Left lung (tissue), 14 donors: ENCODE measurements around the gene WDR7. TPM values are rescaled to one million over a fixed set of nuclear protein-coding genes. Genes with fewer than 3 reads are reported as not detected.

Experiments
- ATAC-seq: fragments of 200-7000 bp; cut with Tn5 transposase; one replicate; pipeline ENCODE4 v1.9.1; 2020; ENCODE audit warnings: moderate library complexity
- DNase-seq, 4 donors: peaks; one replicate each; pipeline ENCODE4 v3.0.0-alpha.2; 2013 to 2020
- H3K27ac ChIP-seq, 2 donors: fragments of 200-600 bp; sonication (generic) in 1 of 2; one replicate each; pipeline versions ENCODE4 v1.5.0 to v1.8.0; 2020 to 2021
- H3K27me3 ChIP-seq, 2 donors: fragments of 200-600 bp; sonication (generic) in 1 of 2; one replicate each; pipeline versions ENCODE4 v1.5.0 to v1.8.0; 2020 to 2021
- H3K36me3 ChIP-seq, 2 donors: fragments of 200-600 bp; sonication (generic) in 1 of 2; one replicate each; pipeline versions ENCODE4 v1.5.0 to v1.8.0; 2020 to 2021
- H3K4me1 ChIP-seq, 2 donors: fragments of 200-600 bp; one replicate each; pipeline ENCODE4 v1.8.0; 2021
- H3K4me3 ChIP-seq, 2 donors: fragments of 200-600 bp; sonication (generic) in 1 of 2; one replicate each; pipeline versions ENCODE4 v1.5.0 to v1.8.0; 2020 to 2021; ENCODE audit warnings: mild to moderate bottlenecking in 1 of 2
- H3K9me3 ChIP-seq, 2 donors: fragments of 200-600 bp; sonication (generic) in 1 of 2; one replicate each; pipeline versions ENCODE4 v1.5.0 to v1.8.0; 2020 to 2021
- CTCF ChIP-seq, 2 donors: fragments of 200-600 bp; sonication (generic) in 1 of 2; IDR thresholded peaks; one replicate each; pipeline versions ENCODE4 v1.5.0 to v1.8.0; 2021; ENCODE audit warnings: antibody characterized with exemption in 2 of 2
- intact Hi-C, 2 donors: fragments of 100-400 bp; cut with DNase I; formaldehyde crosslinking; loops; one replicate each; pipeline versions ENCODE4 v1.11.2 to v1.14.2; 2022
- long read RNA-seq, 12 donors: library from polyadenylated mRNA in 2 of 12; unstranded in 2 of 12; transcript quantifications; one replicate each; pipeline ENCODE4 v2.0.0 and lab custom pipeline, GENCODE V29; 2019 to 2026
- polyA plus RNA-seq, 6 donors: library from polyadenylated mRNA; unstranded; fragments of 120-200 nt; gene quantifications; one replicate each; pipeline ENCODE4 v1.2.1, GENCODE V29; 2013; ENCODE audit not compliant: insufficient read length in 6 of 6
- total RNA-seq, 2 donors: library from RNA; stranded (reverse); fragmentation: NEBNext Ultra II Directional; extraction: Animal tissue kit (Norgen Biotek cat#: 25700); gene quantifications; one replicate each; pipeline ENCODE4 v1.2.1, GENCODE V29; 2021
- donor health status: DM: no; HTN: yes; CAD: no.
- donor health status: DM: no; HTN: no; CAD: no.

The WDR7 gene
- 10 to 100 TPM; 25.0 to 37.7 TPM for total RNA-seq
- 10 to 100 TPM; 10.9 to 13.6 (median 12.1) TPM for polyA plus RNA-seq
- long read RNA-seq, donor 1 = 0 reads
- long read RNA-seq, donor 2 = 0 reads
- long read RNA-seq, donor 3 = 0 reads
- long read RNA-seq, donor 4, partial matches to known transcripts = 2 of 2 reads
- long read RNA-seq, donor 4, other reads (novel, unspliced or antisense) = 0 of 2 reads
- long read RNA-seq, donor 5 = 0 reads
- long read RNA-seq, donor 6 = 0 reads
- long read RNA-seq, donor 7 = 0 reads
- long read RNA-seq, donor 8 = 0 reads
- long read RNA-seq, donor 9 = 0 reads
- long read RNA-seq, donor 10 = 0 reads
- long read RNA-seq, donor 11 = 0 reads
- long read RNA-seq, donor 12 = 0 reads

DNA sequence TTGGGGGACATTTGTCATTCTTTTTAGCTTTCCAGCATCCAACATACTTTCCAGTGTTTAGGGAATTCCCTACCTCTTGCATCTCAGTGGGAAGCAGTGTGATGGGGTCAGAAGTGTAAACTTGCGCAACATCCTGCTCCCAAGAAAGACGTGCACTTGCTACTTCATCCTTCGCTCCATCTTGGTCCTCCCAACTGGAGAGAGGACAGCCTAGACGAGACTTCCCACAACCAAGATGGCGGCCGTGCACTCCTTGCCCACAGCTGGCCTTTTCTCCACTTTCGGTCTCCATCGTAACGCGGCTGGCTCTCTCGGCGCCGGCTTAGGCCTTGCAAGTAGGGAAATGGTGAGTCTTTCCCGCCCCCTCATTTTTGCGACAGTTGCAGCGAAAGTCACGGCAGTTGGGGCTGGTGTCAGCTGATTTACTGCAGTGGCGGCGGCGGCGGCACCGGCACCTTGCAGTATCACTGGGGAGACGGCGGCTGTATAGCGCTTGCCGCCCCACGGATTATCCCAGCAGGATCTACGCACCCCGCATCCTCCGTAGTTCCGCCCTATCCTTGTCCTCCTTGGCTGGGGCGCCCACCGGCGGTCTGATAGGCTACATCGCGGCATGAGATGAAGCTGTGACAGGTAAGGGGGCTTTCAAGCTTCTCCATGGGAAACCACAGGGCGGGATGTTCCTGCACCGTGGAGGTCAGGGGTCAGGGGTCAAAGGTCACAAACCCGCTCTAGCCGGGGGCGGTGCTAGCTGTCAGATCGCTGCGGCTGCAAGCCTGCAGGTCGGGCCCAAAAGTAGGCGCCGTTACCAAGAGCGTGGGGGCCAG lies at the start of gene WDR7:
Gene WDR7 (plus strand): TSS at position 416 of the 827 bp plus-strand sequence. CDS start 21,157 bp downstream, outside the sequence.
- no peaks in the 10 kb centered on the region for H3K27me3 ChIP-seq
- no peak for TF ChIP-seq CTCF (IDR thresholded peaks at IDR 0.05)
- DNase-seq = peak; percentile 94 to 97 (median 96)
- intact Hi-C loops = no loop called here
- peak within 1 kb of the TSS; percentile 84 to 96 for H3K4me3 ChIP-seq
- ATAC-seq = peak; percentile 99
- no peaks in the 10 kb centered on the region for H3K36me3 ChIP-seq
- peaks cover 9 to 36% of the 10 kb centered on the region in 2 donors for H3K4me1 ChIP-seq
- no peaks in the 10 kb centered on the region for H3K9me3 ChIP-seq
- peak within 1 kb of the TSS; percentile 83 to 94 for H3K27ac ChIP-seq

DNA sequence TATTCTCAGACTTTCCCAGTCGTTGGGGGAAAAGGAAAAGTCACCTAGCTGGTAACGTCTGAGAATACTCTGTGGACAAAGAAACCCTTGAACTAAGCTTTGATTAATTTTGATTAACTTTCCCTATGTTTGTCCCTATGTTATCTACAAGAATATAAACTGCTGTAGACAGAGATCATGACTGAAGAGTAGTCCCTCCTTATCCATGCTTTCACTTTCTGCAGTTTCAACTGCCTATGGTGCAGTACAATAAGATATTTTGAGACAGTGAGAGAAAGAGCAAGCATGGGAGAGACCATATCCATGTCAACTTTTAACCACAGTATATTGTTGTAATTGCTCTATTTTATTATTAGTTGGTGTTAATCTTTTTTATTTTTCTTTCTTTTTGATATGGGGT lies 44.5 kb upstream of the WDR7 start:
- no peaks in the 10 kb centered on the region for H3K9me3 ChIP-seq
- no peaks in the 10 kb centered on the region for H3K4me1 ChIP-seq
- H3K27me3 ChIP-seq = no peaks in the 10 kb centered on the region
- H3K27ac ChIP-seq = no peak overlapping the region
- TF ChIP-seq CTCF (IDR thresholded peaks at IDR 0.05) = no peak
- peaks cover 0 to 95% of the 10 kb centered on the region in 2 donors for H3K36me3 ChIP-seq
- no peak overlapping the region for H3K4me3 ChIP-seq
- DNase-seq (no peak), ATAC-seq (no peak)
- intact Hi-C loops = no loop called here

DNA sequence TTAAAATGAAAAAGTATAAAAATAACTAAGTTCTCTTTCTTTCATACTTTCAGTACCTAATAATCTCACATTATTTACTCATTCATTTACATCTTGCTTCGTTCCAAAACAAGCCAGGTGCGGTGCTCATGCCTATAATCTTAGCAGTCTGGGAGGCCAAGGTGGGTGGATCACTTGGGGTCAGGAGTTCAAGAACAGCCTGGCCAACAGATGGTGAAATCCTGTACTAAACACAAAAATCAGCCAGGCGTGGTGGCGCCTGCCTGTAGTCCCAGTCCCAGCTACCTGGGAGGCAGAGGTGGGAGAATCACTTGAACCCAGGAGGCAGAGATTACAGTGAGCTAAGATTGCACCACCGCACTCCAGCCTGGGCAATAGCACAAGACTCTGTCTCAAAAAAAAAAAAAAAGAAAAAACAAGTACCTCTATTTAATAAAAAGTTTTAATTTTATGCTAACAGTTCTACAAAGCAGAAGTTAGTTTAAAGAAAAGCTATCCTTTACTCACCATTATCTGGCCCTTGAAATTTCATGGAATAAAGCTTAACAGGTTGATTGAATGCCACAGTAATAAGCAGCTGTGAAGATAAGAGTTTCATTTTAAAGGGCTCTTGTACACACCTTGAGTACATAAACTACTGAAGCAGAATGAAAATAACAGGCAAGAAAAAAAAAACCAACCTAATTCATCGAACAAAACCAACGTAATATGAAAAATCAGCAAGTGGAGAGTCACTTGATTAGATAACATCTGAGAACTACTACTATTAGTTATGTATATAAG lies 35.2 kb upstream of the WDR7 start:
- Histone ChIP-seq H3K9me3 (no peaks in the 10 kb centered on the region), H3K27ac (peak overlapping the region in 1 of 2 donors; percentile 8), H3K36me3 (peaks cover 0 to 82% of the 10 kb centered on the region in 2 donors), H3K4me1 (no peaks in the 10 kb centered on the region), H3K27me3 (no peaks in the 10 kb centered on the region), H3K4me3 (no peak overlapping the region)
- intact Hi-C loops = no loop called here
- no peak for TF ChIP-seq CTCF (IDR thresholded peaks at IDR 0.05)
- peak; percentile 93 for ATAC-seq
- DNase-seq = no peak

GRCh38 chr18:56627991-56628390 lies 23.2 kb upstream of the WDR7 start:
- no peaks in the 10 kb centered on the region for H3K27me3 ChIP-seq
- DNase-seq = no peak
- H3K27ac ChIP-seq = no peak overlapping the region
- ATAC-seq = no peak
- H3K4me1 ChIP-seq = peaks cover 0 to 28% of the 10 kb centered on the region in 2 donors
- peaks cover 0 to 14% of the 10 kb centered on the region in 2 donors for H3K36me3 ChIP-seq
- no peak overlapping the region for H3K4me3 ChIP-seq
- intact Hi-C loops = no loop called here
- no peak for TF ChIP-seq CTCF (IDR thresholded peaks at IDR 0.05)
- H3K9me3 ChIP-seq = no peaks in the 10 kb centered on the region
